ENCODE data around the gene ST3GAL3. TPM values are rescaled to one million over a fixed set of nuclear protein-coding genes. Genes with fewer than 3 reads are reported as not detected.

Gene ST3GAL3, protein sequence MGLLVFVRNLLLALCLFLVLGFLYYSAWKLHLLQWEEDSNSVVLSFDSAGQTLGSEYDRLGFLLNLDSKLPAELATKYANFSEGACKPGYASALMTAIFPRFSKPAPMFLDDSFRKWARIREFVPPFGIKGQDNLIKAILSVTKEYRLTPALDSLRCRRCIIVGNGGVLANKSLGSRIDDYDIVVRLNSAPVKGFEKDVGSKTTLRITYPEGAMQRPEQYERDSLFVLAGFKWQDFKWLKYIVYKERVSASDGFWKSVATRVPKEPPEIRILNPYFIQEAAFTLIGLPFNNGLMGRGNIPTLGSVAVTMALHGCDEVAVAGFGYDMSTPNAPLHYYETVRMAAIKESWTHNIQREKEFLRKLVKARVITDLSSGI
- total RNA-seq (2013; cell fraction: nucleolus; rRNA removed) = 84.0 and 84.4 TPM in 2 replicates
- total RNA-seq (2014; rRNA removed) (12.5 and 14.1 TPM in 2 replicates), total RNA-seq (2014; rRNA removed; fragmentation: Illumina TruSeq; extraction: Trizol) (10.3 and 11.6 TPM in 2 replicates), total RNA-seq (2021) (14.7 and 19.3 TPM in 2 replicates), polyA plus RNA-seq (2011; rRNA removed) (4.1 and 5.1 TPM in 2 replicates), polyA plus RNA-seq (2014; fragmentation: Illumina TruSeq; extraction: Trizol) (11.6 and 12.4 TPM in 2 replicates), polyA plus RNA-seq (2014; fragmentation: Nextera tagmentation; extraction: Ambion mirVana) (1 to 10 TPM; 1.2 to 2.2 TPM), polyA plus RNA-seq (2014; rRNA removed) (10.3 and 13.0 TPM in 2 replicates), polyA plus RNA-seq (2016; fragmentation: Nextera tagmentation; extraction: Ambion mirVana) (10 to 100 TPM; 12.2 to 15.8 TPM), polyA minus RNA-seq (2011; rRNA and poly(A)+ RNA removed) (10.5 and 13.4 TPM in 2 replicates), Bru-seq, nascent RNA (percentile 60 among the genes with signal in this experiment), BruChase-seq, experiment 1, labeled RNA remaining after a 6-hour chase (percentile 63 among the genes with signal in this experiment), BruChase-seq, experiment 2, labeled RNA remaining after a 2-hour chase (percentile 54 among the genes with signal in this experiment)
- 4.3 TPM for polyA plus RNA-seq (2011; ENCODE audit: low read depth)
- polyA plus RNA-seq (2011; cell fraction: cytosol; rRNA removed) = 7.2 and 7.3 TPM in 2 replicates
- polyA plus RNA-seq (2011; cell fraction: nucleus; rRNA removed) = 19.0 and 19.8 TPM in 2 replicates
- polyA plus RNA-seq (2012) = 8.5 and 9.6 TPM in 2 replicates
- 3.7 and 4.1 TPM in 2 replicates for polyA minus RNA-seq (2011; cell fraction: cytosol; rRNA and poly(A)+ RNA removed)
- polyA minus RNA-seq (2011; cell fraction: nucleus; rRNA and poly(A)+ RNA removed) = 11.1 and 21.0 TPM in 2 replicates
- long read RNA-seq, experiment 1, partial matches to known transcripts = 0 of 1 reads
- long read RNA-seq, experiment 1, other reads (novel, unspliced or antisense) = 1 of 1 reads
- long read RNA-seq, experiment 2, partial matches to known transcripts = 2 of 5 reads
- long read RNA-seq, experiment 2, other reads (novel, unspliced or antisense) = 3 of 5 reads

DNA sequence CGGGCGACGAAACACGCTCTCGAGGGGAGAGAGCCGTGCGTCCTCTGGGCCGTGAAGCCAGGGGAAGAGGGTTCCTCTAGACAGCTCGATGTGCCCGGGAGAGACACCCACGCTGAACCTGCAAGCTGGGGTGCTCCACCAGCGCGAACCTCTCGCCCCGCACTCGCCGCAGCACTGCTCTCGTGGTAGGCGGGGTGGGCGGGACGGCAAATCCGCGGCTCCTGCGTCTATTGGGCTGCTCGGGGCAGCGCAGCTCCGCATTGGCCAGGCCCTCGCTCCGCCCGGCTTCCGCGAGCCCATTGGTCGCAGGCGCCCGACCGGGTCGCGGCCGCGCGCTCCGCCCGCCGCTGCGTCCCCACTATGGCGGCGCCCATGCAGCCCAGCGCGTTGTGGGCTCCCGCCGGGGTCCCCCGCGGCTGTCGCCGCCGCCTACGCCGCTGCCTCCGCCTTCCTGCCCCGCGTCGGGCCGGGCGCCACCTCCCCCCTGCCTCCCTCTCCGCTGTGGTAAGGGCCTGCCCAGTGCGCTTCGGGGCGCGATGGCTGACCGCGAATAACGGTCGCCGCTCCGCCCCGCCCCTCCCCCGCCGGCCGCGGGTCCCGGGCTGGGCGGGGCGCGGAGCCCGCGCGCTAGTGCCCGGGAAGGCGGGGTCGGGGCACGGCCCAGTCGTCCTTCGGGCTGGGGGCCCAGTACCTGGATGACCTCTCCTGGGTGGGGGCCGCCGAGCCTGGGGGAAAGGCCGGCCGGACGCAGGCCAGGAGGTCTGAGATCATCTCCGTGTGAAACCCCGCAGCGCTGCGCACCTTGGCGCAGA lies at the start of gene ST3GAL3:
TSS of gene ST3GAL3 (plus strand) at position 347 of the 812 bp plus-strand sequence. CDS start 28,727 bp downstream, outside the sequence.
- Histone ChIP-seq H3K27ac (ENCODE audit: control insufficient read depth, insufficient read depth) (peak within 1 kb of the TSS; percentile 71), H3K9ac (ENCODE audit: control insufficient read depth, insufficient read depth, low read length) (peak within 1 kb of the TSS; percentile 96), H4K20me1 (ENCODE audit: control insufficient read depth, insufficient read depth) (no peaks in the 10 kb centered on the region), H3K9me3 (replicated peaks; ENCODE audit: control insufficient read depth, insufficient read depth, low read length) (no peaks in the 10 kb centered on the region), H3K36me3 (ENCODE audit: control insufficient read depth in 2 of 2, insufficient read depth in 2 of 2, low read length in 1 of 2) (peaks cover 8 to 12% of the 10 kb centered on the region in 2 experiments; a peak in 3 of 4 replicates), H3K4me2 (ENCODE audit: control insufficient read depth, insufficient read depth) (peak within 1 kb of the TSS; percentile 93), H3K79me2 (ENCODE audit: control insufficient read depth, insufficient read depth, low read length) (peaks cover 35% of the 10 kb centered on the region), H3K4me1 (ENCODE audit: control insufficient read depth, insufficient read depth, low read length) (peaks cover 3% of the 10 kb centered on the region; the same call in 1 of the 2 replicates), H3K4me3 (peak within 1 kb of the TSS; percentile 78), H3K27me3 (replicated peaks in 1 of 2; ENCODE audit: control insufficient read depth in 2 of 2, insufficient read depth in 2 of 2, low read length in 1 of 2) (no peaks in the 10 kb centered on the region), H2AFZ (ENCODE audit: control insufficient read depth, low read depth, low read length) (peak within 1 kb of the TSS; percentile 89)
- DNase-seq (ENCODE audit: low read depth, low spot score) (peak; percentile 67), FAIRE-seq (no peak), ATAC-seq (peak; percentile 97)
- no TSS peak for BruUV-seq (replicated peaks)
- 2% methylated on average over 57 of the region's 103 CpGs for WGBS (ENCODE audit: insufficient coverage, insufficient replicate concordance, low lambda C conversion rate, missing lambda C conversion rate)
- in situ Hi-C loops (cut with MboI) (no loop called here), intact Hi-C loops (cut with micrococcal nuclease; ENCODE audit: unreplicated experiment) (loop anchor here (2.0 to 5.0 kb wide), 3 partner anchors 57 to 240 kb away; partner anchors contain the start of genes IPO13 and KDM4A)
- ChIA-PET CTCF (interaction anchor here (0.6 to 5.0 kb wide), 8 partner anchors 54 to 238 kb away, joined by 3 to 27 read pairs (median 4); no protein-coding TSS in a partner anchor), RAD21 (ENCODE audit: unreplicated experiment) (interaction anchor here (0.7 to 2.0 kb wide), 7 partner anchors 54 to 238 kb away, joined by 3 to 16 read pairs (median 4); partner anchors contain the start of gene KDM4A), POLR2A (interaction anchor here (0.6 to 2.5 kb wide), 4 partner anchors 10 to 62 kb away, joined by 3 to 37 read pairs (median 4); partner anchors contain the start of gene KDM4A), SMC1A (ENCODE audit: uncharacterized antibody, unreplicated experiment) (interaction anchor here (0.6 to 2.8 kb wide), 8 partner anchors 8 to 56 kb away, joined by 3 to 8 read pairs (median 4); no protein-coding TSS in a partner anchor)
- TF ChIP-seq NFYA (IDR thresholded peaks at IDR 0.05; ENCODE audit: borderline replicate concordance, low read depth, low read length) = peak; percentile 54; the same call in 1 of the 2 replicates
- peak; percentile 78 for TF ChIP-seq NR2C1 (IDR thresholded peaks at IDR 0.05)
- peak; percentile 58; the same call in 1 of the 2 replicates for TF ChIP-seq ZSCAN29 (IDR thresholded peaks at IDR 0.05)
- peak; percentile 90 for TF ChIP-seq NR2F1 (conservative IDR thresholded peaks at IDR 0.05)
- peak; percentile 65; the same call in 1 of the 2 replicates for TF ChIP-seq CBFB (IDR thresholded peaks at IDR 0.05; ENCODE audit: low read depth)
- TF ChIP-seq MXI1 (IDR thresholded peaks at IDR 0.05; ENCODE audit: low read depth, low read length) = peak; percentile 96
- TF ChIP-seq BMI1 (IDR thresholded peaks at IDR 0.05; ENCODE audit: borderline replicate concordance) = no peak
- TF ChIP-seq, protein P1, sequence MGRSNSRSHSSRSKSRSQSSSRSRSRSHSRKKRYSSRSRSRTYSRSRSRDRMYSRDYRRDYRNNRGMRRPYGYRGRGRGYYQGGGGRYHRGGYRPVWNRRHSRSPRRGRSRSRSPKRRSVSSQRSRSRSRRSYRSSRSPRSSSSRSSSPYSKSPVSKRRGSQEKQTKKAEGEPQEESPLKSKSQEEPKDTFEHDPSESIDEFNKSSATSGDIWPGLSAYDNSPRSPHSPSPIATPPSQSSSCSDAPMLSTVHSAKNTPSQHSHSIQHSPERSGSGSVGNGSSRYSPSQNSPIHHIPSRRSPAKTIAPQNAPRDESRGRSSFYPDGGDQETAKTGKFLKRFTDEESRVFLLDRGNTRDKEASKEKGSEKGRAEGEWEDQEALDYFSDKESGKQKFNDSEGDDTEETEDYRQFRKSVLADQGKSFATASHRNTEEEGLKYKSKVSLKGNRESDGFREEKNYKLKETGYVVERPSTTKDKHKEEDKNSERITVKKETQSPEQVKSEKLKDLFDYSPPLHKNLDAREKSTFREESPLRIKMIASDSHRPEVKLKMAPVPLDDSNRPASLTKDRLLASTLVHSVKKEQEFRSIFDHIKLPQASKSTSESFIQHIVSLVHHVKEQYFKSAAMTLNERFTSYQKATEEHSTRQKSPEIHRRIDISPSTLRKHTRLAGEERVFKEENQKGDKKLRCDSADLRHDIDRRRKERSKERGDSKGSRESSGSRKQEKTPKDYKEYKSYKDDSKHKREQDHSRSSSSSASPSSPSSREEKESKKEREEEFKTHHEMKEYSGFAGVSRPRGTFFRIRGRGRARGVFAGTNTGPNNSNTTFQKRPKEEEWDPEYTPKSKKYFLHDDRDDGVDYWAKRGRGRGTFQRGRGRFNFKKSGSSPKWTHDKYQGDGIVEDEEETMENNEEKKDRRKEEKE (IDR thresholded peaks at IDR 0.05) = peak; percentile 30; the same call in 1 of the 2 replicates
- no peak for TF ChIP-seq JUND (IDR thresholded peaks at IDR 0.05; ENCODE audit: low read depth, low read length)
- TF ChIP-seq, protein P2, sequence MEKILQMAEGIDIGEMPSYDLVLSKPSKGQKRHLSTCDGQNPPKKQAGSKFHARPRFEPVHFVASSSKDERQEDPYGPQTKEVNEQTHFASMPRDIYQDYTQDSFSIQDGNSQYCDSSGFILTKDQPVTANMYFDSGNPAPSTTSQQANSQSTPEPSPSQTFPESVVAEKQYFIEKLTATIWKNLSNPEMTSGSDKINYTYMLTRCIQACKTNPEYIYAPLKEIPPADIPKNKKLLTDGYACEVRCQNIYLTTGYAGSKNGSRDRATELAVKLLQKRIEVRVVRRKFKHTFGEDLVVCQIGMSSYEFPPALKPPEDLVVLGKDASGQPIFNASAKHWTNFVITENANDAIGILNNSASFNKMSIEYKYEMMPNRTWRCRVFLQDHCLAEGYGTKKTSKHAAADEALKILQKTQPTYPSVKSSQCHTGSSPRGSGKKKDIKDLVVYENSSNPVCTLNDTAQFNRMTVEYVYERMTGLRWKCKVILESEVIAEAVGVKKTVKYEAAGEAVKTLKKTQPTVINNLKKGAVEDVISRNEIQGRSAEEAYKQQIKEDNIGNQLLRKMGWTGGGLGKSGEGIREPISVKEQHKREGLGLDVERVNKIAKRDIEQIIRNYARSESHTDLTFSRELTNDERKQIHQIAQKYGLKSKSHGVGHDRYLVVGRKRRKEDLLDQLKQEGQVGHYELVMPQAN (conservative IDR thresholded peaks at IDR 0.05) = peak; percentile 96
- peak; percentile 95 for TF ChIP-seq POLR2AphosphoS5 (IDR thresholded peaks at IDR 0.05; ENCODE audit: low read length)

All from GM12878 (cell line).